H9 (cell line): Measurements from ENCODE around the gene GLIPR2. TPM values are rescaled to one million over a fixed set of nuclear protein-coding genes. Genes with fewer than 3 reads are reported as not detected.

Experiments
- DNase-seq: peaks from one replicate; pipeline ENCODE4 v3.0.0-alpha.2; 2017
- H2AFZ ChIP-seq: one replicate; pipeline ENCODE4 v1.6.1; 2013; ENCODE audit warnings: mild to moderate bottlenecking, low read length, control low read depth, moderate library complexity
- H2AK5ac ChIP-seq: 2 replicates; pipeline ENCODE4 v1.6.1; 2013; ENCODE audit warnings: low read length, control low read depth, mixed read lengths; ENCODE audit not compliant: insufficient read length
- H2BK120ac ChIP-seq: one replicate; pipeline ENCODE4 v1.6.1; 2013; ENCODE audit warnings: low read depth, mild to moderate bottlenecking, low read length, control low read depth, inconsistent platforms; ENCODE audit not compliant: poor library complexity, severe bottlenecking
- H2BK12ac ChIP-seq: 2 replicates; pipeline ENCODE4 v1.6.1; 2013; ENCODE audit warnings: low read length, control low read depth, mixed read lengths, low read depth; ENCODE audit not compliant: insufficient read length
- H2BK15ac ChIP-seq: 2 replicates; pipeline ENCODE4 v1.6.1; 2013; ENCODE audit warnings: low read depth, low read length, control low read depth
- H2BK20ac ChIP-seq: one replicate; pipeline ENCODE4 v1.6.1; 2013; ENCODE audit warnings: low read depth, mild to moderate bottlenecking, low read length, control low read depth, inconsistent platforms; ENCODE audit not compliant: poor library complexity, severe bottlenecking
- H2BK5ac ChIP-seq: 2 replicates; pipeline ENCODE4 v1.6.1; 2013; ENCODE audit warnings: low read length, control low read depth, mixed read lengths; ENCODE audit not compliant: insufficient read length
- H3K14ac ChIP-seq: 2 replicates; pipeline ENCODE4 v1.6.1; 2013; ENCODE audit warnings: low read length, control low read depth; ENCODE audit not compliant: insufficient read depth
- H3K18ac ChIP-seq: 2 replicates; pipeline ENCODE4 v1.6.1; 2013; ENCODE audit warnings: low read depth, mild to moderate bottlenecking, mixed read lengths, low read length, control low read depth; ENCODE audit not compliant: insufficient read length
- H3K23ac ChIP-seq: 2 replicates; pipeline ENCODE4 v1.6.1; 2013; ENCODE audit warnings: low read length, control low read depth, mixed read lengths, low read depth; ENCODE audit not compliant: insufficient read length
- H3K23me2 ChIP-seq: 2 replicates; pipeline ENCODE4 v1.6.1; 2013; ENCODE audit warnings: low read depth, mild to moderate bottlenecking, mixed read lengths, low read length, control low read depth; ENCODE audit not compliant: insufficient read length, poor library complexity, severe bottlenecking
- H3K27ac ChIP-seq: 2 replicates; pipeline ENCODE4 v1.5.1; 2013; ENCODE audit warnings: low read length, control low read depth, mixed read lengths, low read depth; ENCODE audit not compliant: insufficient read length
- H3K27me3 ChIP-seq: 2 replicates; pipeline ENCODE4 v1.6.1; 2013; ENCODE audit warnings: low read length, control low read depth, inconsistent platforms; ENCODE audit not compliant: insufficient read depth
- H3K4ac ChIP-seq: 2 replicates; pipeline ENCODE4 v1.6.1; 2013; ENCODE audit warnings: low read depth, mild to moderate bottlenecking, control low read depth, inconsistent platforms, low read length, moderate library complexity
- H3K4me1 ChIP-seq: 2 replicates; pipeline ENCODE4 v1.6.1; 2013; ENCODE audit warnings: low read length, control low read depth, inconsistent platforms; ENCODE audit not compliant: insufficient read depth
- H3K4me2 ChIP-seq: 2 replicates; pipeline ENCODE4 v1.6.1; 2013; ENCODE audit warnings: low read length, control low read depth, mixed read lengths; ENCODE audit not compliant: insufficient read length, insufficient read depth
- H3K56ac ChIP-seq: 2 replicates; pipeline ENCODE4 v1.6.1; 2013; ENCODE audit warnings: low read depth, mild to moderate bottlenecking, mixed read lengths, low read length, control low read depth; ENCODE audit not compliant: insufficient read length
- H3K79me1 ChIP-seq: 2 replicates; pipeline ENCODE4 v1.6.1; 2013; ENCODE audit warnings: low read depth, mild to moderate bottlenecking, moderate library complexity, low read length, control low read depth, inconsistent platforms; ENCODE audit not compliant: insufficient read depth, poor library complexity, severe bottlenecking
- H3K79me2 ChIP-seq: 2 replicates; pipeline ENCODE4 v1.6.1; 2013; ENCODE audit warnings: low read length, control low read depth, inconsistent platforms; ENCODE audit not compliant: insufficient read depth
- H3K9ac ChIP-seq: 2 replicates; pipeline ENCODE4 v1.6.1; 2013; ENCODE audit warnings: low read length, control low read depth, mixed read lengths; ENCODE audit not compliant: insufficient read length; ENCODE audit errors: extremely low read depth
- H3K9me3 ChIP-seq: one replicate; pipeline ENCODE4 v1.6.1; 2013; ENCODE audit warnings: low read depth, low read length, inconsistent platforms; ENCODE audit not compliant: control insufficient read depth
- H3T11ph ChIP-seq: one replicate; pipeline ENCODE4 v1.6.1; 2013; ENCODE audit warnings: mild to moderate bottlenecking, low read length, control low read depth, inconsistent platforms
- H4K20me1 ChIP-seq: one replicate; pipeline ENCODE4 v1.6.1; 2013; ENCODE audit not compliant: control insufficient read depth, insufficient read length, insufficient read depth
- H4K5ac ChIP-seq: 2 replicates; pipeline ENCODE4 v1.6.1; 2013; ENCODE audit warnings: low read depth, mild to moderate bottlenecking, mixed read lengths, low read length, control low read depth; ENCODE audit not compliant: insufficient read length
- H4K8ac ChIP-seq: replicated peaks from 2 replicates; pipeline ENCODE4 v1.6.1; 2013; ENCODE audit warnings: low read length, control low read depth, mixed read lengths, low read depth; ENCODE audit not compliant: insufficient read length
- H4K91ac ChIP-seq: 2 replicates; pipeline ENCODE4 v1.6.1; 2013; ENCODE audit warnings: low read depth, mild to moderate bottlenecking, moderate library complexity, mixed read lengths, low read length, control low read depth; ENCODE audit not compliant: insufficient read length
- H3K27ac Mint-ChIP-seq, 3 experiments: 2 replicates in 2 of 3; 3 replicates in 1 of 3; pipeline ENCODE4 v1.8.0; 2020 to 2021; ENCODE audit warnings: mixed read lengths in 3 of 3, mild to moderate bottlenecking in 1 of 3, moderate library complexity in 1 of 3
- H3K27me3 Mint-ChIP-seq: 2 replicates; pipeline ENCODE4 v1.8.0; 2021; ENCODE audit warnings: low read depth, mild to moderate bottlenecking, moderate library complexity, mixed read lengths
- H3K36me3 Mint-ChIP-seq, 3 experiments: 2 replicates in 2 of 3; 3 replicates in 1 of 3; pipeline ENCODE4 v1.8.0; 2020 to 2021; ENCODE audit warnings: low read depth in 3 of 3, mixed read lengths in 3 of 3; ENCODE audit not compliant: insufficient read depth in 1 of 3
- H3K4me1 Mint-ChIP-seq, 2 experiments: 2 replicates each; pipeline ENCODE4 v1.8.0; 2020; ENCODE audit warnings: mixed read lengths in 2 of 2
- H3K4me3 Mint-ChIP-seq, 2 experiments: 2 replicates in 1 of 2; 3 replicates in 1 of 2; pipeline ENCODE4 v1.8.0; 2020 to 2021; ENCODE audit warnings: mild to moderate bottlenecking in 2 of 2, mixed read lengths in 2 of 2, moderate library complexity in 1 of 2
- H3K9me3 Mint-ChIP-seq, 2 experiments: 2 replicates in 1 of 2; 3 replicates in 1 of 2; pipeline ENCODE4 v1.8.0; 2020; ENCODE audit warnings: mild to moderate bottlenecking in 2 of 2, mixed read lengths in 2 of 2, moderate library complexity in 1 of 2
- CTCF ChIP-seq: fragments of 200-600 bp; sonication (generic); conservative IDR thresholded peaks from 3 replicates; pipeline ENCODE4 v1.8.0; 2021; ENCODE audit warnings: antibody characterized with exemption, mild to moderate bottlenecking
- total RNA-seq: library from RNA; stranded (reverse); gene quantifications from 2 replicates; pipeline ENCODE4 v1.2.1, GENCODE V29; 2021

The GLIPR2 gene
- total RNA-seq, 1 experiment from 2014 or later: 10.0 TPM

DNA sequence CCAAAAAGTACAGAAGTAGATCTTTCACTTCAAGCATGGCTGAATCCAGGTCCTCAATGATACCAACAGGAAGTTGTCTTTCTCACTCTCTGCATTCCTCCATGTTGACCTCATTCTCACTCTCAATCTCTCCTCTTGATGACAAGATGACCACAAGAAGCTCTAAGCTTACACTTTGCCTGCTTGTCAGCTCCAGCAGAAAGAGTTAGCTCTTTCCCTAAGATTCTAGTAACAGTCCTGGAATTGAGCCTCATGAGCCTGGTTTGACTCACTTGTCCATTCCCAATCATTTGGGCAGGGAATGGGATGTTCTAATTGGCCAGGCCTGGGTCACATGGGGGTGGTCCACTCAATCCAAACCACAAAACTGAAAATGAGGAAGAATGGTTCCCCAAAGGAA lies 50.9 kb downstream of the GLIPR2 start:
- TF ChIP-seq CTCF: no peak
- Histone ChIP-seq H3K9ac (no peak overlapping the region), H3K9me3 (no peaks in the 10 kb centered on the region), H4K91ac (no peak overlapping the region), H4K8ac (no peak overlapping the region), H2BK5ac (no peak overlapping the region), H3K18ac (no peak overlapping the region), H3K27me3 (no peaks in the 10 kb centered on the region), H3K27ac (no peak overlapping the region), H2AFZ (no peak overlapping the region), H2AK5ac (no peak overlapping the region), H3K14ac (no peak overlapping the region), H3K79me2 (peaks cover 13% of the 10 kb centered on the region; the same call in 1 of the 2 replicates), H2BK20ac (no peak overlapping the region), H2BK15ac (no peak overlapping the region), H3K23me2 (peaks cover 10% of the 10 kb centered on the region), H4K5ac (no peak overlapping the region), H2BK12ac (no peak overlapping the region), H3K4ac (no peak overlapping the region), H3K79me1 (peaks cover 3% of the 10 kb centered on the region), H4K20me1 (no peaks in the 10 kb centered on the region), H3K56ac (no peak overlapping the region), H3T11ph (no peak overlapping the region), H3K4me2 (no peak overlapping the region), H3K23ac (no peak overlapping the region), H3K4me1 (0 out of 2 replicates have a peak, but pooled peaks cover 4% of the 10 kb centered on the region), H2BK120ac (no peak overlapping the region)
- H3K27ac Mint-ChIP-seq: no peak overlapping the region
- H3K4me1 Mint-ChIP-seq: peaks cover 13 to 17% of the 10 kb centered on the region in 2 experiments
- H3K36me3 Mint-ChIP-seq: no peaks in the 10 kb centered on the region; a peak in 1 of 7 replicates
- H3K9me3 Mint-ChIP-seq: peaks cover under 1 to 3% of the 10 kb centered on the region in 2 experiments; a peak in 3 of 5 replicates
- no peak overlapping the region for H3K4me3 Mint-ChIP-seq
- no peak for DNase-seq
- H3K27me3 Mint-ChIP-seq: peaks cover 10% of the 10 kb centered on the region
